GM10266 (cell line): Measurements from ENCODE around the gene KLHL26.

Experiments
- DNase-seq: peaks from one replicate; pipeline ENCODE4 v3.0.0; 2012; ENCODE audit errors: extremely low spot score
- TF ChIP-seq, protein P1 (sequence below): IDR thresholded peaks from 2 replicates; pipeline ENCODE4 v1.5.1; 2012; ENCODE audit warnings: mild to moderate bottlenecking, low read depth; ENCODE audit not compliant: control insufficient read depth, insufficient read depth; ENCODE audit errors: missing control alignments

KLHL26 gene

DNA sequence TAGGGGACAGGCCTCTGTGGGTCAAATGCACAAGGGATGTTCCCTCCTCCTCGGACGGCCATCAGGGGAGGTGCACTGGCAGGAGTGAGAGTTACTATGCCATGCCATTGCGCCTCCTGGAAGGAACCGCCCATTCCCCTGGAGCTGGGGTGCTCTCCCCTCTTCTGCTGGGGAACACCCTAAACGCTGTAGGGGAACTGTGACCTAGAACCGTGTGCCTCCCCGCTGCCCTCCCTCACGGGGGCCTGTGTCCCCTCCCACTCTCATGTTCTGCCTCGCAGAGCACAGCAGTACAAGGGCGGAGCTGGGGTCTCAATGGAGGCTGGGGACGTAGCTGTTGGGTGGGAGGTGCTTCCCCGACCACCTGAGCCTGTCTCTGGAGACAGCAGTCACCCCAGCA is 29.5 kb downstream of the KLHL26 start:
- TF ChIP-seq, protein P1, sequence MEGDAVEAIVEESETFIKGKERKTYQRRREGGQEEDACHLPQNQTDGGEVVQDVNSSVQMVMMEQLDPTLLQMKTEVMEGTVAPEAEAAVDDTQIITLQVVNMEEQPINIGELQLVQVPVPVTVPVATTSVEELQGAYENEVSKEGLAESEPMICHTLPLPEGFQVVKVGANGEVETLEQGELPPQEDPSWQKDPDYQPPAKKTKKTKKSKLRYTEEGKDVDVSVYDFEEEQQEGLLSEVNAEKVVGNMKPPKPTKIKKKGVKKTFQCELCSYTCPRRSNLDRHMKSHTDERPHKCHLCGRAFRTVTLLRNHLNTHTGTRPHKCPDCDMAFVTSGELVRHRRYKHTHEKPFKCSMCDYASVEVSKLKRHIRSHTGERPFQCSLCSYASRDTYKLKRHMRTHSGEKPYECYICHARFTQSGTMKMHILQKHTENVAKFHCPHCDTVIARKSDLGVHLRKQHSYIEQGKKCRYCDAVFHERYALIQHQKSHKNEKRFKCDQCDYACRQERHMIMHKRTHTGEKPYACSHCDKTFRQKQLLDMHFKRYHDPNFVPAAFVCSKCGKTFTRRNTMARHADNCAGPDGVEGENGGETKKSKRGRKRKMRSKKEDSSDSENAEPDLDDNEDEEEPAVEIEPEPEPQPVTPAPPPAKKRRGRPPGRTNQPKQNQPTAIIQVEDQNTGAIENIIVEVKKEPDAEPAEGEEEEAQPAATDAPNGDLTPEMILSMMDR: no peak
- peak; percentile 59 for DNase-seq

DNA sequence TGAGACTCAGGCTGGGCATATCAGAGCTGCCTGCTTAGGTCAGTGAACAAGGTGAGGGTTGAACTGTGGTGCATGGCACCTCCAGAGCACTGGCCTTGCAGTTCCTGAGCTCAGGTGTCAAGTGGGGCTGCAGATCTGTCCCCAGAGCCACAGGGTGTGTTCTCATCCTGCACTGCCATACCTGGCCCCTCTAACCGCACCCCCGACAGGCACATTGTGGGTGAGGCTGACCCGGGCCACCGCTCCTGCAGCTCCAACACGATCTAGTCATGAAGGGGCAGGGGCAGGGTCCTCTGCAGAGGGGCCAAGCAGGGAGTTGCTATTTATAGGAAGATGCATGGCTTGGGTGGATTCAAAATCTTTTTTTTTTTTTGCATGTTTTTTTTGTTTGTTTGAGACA is 30.0 kb downstream of the KLHL26 start:
- TF ChIP-seq, protein P1: no peak
- DNase-seq: no peak

DNA sequence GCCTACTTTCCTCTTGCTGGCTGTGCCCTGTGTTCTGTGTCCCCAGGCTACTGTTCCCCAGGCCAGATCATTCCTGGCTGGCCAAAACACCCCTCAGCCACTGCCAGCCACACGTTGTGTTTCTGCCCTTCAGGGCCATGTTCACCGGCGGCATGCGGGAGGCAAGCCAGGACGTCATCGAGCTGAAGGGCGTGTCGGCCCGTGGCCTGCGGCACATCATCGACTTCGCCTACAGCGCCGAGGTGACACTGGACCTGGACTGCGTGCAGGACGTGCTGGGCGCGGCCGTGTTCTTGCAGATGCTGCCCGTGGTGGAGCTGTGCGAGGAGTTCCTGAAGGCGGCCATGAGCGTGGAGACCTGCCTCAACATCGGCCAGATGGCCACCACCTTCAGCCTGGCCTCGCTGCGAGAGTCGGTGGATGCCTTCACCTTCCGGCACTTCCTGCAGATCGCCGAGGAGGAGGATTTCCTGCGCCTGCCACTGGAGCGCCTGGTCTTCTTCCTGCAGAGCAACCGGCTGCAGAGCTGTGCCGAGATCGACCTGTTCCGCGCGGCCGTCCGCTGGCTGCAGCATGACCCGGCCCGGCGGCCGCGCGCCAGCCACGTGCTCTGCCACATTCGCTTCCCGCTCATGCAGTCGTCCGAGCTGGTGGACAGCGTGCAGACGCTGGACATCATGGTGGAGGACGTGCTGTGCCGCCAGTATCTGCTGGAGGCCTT is 30.9 kb downstream of the KLHL26 start:
- DNase-seq: no peak
- TF ChIP-seq, protein P1: no peak

DNA sequence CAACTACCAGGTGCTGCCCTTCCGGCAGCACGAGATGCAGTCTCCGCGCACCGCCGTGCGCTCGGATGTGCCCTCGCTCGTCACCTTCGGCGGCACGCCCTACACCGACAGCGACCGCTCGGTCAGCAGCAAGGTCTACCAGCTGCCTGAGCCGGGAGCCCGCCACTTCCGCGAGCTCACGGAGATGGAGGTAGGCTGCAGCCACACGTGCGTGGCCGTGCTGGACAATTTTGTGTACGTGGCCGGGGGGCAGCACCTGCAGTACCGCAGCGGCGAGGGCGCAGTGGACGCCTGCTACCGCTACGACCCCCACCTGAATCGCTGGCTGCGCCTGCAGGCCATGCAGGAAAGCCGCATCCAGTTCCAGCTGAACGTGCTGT is 31.4 kb downstream of the KLHL26 start:
- TF ChIP-seq, protein P1: no peak
- no peak for DNase-seq

DNA sequence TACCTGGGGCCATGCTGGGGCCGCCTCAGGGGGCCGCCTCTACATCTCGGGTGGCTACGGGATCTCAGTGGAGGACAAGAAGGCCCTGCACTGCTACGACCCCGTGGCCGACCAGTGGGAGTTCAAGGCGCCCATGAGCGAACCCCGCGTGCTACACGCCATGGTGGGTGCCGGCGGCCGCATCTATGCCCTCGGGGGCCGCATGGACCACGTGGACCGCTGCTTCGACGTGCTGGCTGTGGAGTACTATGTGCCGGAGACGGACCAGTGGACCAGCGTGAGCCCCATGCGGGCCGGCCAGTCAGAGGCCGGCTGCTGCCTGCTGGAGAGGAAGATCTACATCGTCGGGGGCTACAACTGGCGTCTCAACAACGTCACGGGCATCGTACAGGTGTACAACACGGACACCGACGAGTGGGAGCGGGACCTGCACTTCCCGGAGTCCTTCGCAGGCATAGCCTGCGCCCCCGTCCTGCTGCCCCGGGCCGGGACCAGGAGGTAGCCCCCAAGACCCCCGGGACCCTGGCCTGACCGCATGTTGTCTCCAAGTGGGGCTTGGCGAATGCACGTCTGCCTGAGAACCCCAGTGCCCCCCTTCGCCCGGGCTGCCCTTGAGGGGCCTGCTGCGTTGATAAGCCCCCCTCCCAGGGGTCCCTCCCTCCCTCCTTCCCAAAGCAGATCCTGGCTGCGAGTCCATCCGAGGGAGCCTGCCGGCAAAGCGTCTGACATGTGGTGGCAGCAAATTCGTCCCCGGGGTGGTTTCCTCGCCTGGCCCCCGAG is 32.1 kb downstream of the KLHL26 start:
- no peak for DNase-seq
- TF ChIP-seq, protein P1: no peak

DNA sequence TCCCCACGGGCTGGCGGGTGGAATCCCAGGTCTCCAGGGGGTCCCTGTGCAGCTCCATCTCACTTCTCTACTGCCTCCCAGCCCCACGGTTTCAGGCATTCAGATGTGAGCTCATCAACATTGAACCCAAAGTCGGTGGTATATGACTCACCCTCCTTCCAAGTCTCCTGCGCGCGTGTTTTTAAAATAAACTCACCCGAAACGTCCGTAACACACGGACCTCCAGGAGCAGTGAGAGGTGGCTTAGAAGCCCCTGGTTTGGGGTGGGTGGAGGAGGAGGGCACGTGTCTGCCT is 32.6 kb downstream of the KLHL26 start:
- no peak for DNase-seq
- TF ChIP-seq, protein P1: no peak

DNA sequence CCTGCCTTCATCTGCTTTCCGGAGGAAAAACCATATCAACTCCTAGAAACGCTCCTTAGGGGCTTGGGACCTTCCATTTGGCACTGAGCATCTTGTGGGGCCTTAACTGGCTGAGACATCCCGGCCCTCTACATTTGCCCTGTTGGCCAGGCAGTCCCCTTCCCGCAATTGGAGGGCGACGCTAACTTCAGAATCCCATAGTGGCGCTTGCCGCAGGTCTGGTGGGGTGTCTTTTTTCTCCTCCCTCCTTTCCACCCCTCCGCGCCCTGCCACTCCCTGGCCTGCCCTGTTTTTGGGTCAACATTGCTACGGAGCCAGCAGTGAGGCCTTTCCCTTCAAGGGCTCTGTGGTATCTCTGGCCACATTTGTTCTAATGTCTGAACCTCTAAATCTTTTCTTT is 33.1 kb downstream of the KLHL26 start:
- TF ChIP-seq, protein P1: no peak
- DNase-seq: no peak
